Cortex of kidney (tissue), 1 donor: ENCODE measurements around the gene WWOX.

Experiments
- DNase-seq: peaks from one replicate; lab custom pipeline; 2025; lab: John Stamatoyannopoulos, UW

The WWOX gene

DNA sequence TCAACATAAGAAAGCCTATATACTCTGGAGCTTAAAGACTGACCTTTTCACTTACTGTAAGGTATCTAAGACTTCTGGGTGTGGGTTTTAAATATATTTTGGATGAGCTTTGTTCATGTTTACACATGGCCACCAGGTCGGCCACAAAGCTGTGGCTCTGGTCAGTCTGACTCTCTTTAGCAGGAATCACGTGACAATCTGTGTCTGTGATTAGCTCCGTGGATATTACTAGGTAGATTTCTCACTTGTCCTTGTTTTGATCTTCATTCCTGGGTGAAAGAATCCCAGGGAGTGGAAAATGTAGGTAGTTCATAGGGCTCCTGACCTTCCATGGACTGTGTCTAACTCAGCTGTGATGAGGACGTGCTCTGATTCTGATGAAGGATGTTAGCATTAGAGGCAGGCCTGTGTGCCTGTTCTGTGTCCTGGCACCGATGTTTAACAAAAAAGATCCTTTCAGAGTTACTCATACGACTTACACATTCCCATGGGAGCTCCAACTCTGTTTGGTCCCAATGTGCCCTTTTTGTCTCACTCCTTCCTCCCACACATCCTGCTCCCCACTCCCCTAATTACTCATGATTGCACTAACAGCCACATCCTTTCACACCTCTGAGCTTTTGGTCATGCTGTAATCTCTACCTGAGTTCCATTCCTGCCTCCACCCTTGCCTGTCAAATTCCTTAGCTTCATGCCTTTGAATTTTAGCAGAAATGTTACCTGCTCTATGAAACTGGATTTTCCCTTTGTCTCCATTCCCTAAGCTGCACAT lies 1076.0 kb downstream of the WWOX start:
- no peak for DNase-seq

DNA sequence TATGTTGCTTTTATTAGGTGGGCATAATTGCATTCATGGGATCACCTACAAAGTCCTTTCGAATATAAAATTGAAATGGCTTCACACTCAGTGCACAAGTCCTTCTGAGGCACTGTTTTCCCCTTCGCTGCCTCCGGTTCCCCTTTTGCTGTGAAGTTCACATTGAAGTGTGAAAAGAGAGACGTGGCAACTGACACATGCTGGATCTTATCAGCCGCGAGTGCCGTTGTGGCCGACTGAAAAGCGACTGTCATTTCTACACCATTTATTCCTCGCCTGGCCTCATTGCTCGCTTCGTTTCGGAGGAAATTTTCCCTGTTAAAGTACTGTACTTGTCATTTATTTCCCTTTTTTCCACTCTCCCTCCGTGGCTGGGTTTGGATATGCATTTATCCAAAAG lies 1077.6 kb downstream of the WWOX start:
- DNase-seq = no peak

DNA sequence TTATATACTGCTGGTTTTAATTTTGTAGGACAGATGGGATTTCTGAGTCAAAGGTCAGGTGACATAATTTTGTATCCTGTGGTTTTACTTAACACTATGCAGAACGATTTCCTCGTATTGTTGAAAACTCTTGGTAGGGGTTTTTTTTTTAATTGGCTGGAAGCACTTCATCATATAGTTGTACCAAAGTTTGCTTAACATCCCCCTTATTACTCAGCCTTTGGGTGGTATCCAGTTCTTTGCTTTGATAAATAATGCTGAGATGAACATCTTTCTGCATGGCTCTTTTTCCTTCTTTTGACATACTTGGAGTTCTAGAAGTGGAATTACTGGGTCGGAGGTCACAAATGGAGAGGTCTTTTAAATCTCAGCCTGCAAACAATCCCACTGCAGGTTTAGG lies 1082.0 kb downstream of the WWOX start:
- no peak for DNase-seq

DNA sequence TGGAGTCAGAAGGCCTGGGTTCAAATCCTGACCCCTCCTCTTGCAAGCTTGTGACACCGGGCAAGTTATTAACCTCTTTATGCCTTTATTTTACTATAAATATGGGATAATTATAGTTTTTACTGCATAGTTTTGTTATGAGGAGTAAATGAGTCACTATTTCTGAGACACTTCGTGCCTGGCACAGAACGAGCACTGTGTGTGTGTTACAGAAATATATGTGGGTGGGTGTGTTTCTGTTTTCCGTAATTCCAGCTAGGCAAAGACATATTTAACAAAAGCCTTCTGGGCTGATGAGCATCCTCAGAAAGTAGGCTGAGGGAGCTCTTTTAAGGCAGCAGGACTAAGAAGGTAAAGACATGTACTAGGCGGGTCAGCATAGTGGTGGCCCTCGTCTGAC lies 1083.2 kb downstream of the WWOX start:
- DNase-seq = no peak

DNA sequence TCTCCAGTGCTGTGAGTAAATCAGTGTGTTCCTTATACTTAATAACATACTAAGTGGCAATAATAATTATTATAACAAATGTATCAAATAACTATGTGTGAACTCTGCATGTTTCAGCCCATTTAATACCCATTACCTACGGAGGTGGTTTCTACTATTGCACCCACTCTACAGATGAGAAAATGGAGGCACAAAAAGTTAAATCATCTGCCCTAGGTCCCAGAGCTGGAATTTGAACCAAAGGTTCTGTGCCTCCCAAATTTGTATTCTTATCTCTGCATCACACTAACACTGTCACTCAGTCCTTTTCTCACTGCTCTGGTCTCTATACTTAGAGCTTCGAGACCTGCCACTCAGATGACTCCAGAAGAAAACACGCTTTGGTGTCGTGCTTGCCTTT lies 1084.1 kb downstream of the WWOX start:
- no peak for DNase-seq

DNA sequence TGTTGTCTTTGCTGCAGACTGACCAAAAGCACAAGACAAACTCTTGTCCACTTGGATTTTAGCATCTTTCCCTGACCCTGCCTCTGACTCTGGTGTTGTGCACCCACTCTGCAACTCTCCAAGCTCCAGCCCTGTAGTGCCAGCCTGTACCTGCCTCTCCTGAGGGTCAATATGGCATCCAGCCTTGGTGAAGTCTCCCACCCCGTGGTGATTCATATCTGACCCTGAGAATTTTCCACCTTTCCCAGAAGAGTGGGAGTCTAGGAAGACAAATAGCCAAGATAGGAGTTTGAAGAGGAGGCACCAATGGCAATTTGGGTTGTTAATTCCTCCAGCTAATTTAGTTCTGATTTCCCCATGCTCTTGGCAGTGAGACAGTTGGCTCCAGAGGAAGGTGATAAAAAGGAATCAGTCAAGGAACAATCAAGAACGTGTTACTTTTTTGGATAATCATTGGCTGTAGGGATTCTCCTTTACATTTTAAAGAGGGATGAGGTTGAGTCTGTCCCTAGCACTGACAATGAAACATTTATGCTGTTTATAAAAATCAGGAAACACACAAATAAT lies 1085.1 kb downstream of the WWOX start:
- no peak for DNase-seq

DNA sequence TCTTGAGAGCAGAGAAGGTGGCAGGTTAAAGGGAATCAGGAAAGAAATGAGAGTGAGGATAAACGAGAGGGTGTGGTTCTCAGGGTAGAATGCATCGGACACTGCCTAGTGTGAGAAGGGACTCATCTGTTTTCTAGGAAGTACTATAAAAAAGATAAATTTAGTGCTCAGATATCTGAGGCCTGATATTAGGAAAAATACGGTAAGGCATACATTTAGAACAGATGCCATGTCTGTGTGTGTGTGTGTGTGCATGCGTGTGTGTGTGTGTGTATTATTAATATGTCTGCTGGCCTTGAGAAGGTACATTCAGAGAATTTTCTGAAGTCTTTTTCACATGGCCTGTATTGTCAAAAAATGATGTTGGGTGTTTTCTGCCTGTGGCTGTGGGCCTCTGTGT lies 1086.3 kb downstream of the WWOX start:
- no peak for DNase-seq

DNA sequence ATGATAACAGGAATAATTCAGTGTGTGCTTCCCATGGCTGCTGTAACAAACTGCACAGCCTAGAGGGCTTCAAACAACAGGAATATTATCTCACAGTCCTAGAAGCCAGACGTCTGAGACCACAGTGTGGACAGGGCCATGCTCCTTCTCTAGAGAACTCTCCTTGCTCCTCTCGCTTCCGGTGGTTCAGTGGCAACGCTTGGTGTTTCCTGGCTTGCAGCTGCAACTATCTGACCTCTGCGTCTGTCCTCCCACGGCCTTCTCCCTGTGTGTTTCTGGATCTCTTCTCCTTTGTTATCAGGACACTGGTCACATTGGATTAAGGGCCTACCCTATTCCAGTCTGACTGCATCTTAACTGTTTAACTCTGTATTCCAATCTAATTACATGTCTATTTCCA lies 1086.7 kb downstream of the WWOX start:
- DNase-seq = no peak

DNA sequence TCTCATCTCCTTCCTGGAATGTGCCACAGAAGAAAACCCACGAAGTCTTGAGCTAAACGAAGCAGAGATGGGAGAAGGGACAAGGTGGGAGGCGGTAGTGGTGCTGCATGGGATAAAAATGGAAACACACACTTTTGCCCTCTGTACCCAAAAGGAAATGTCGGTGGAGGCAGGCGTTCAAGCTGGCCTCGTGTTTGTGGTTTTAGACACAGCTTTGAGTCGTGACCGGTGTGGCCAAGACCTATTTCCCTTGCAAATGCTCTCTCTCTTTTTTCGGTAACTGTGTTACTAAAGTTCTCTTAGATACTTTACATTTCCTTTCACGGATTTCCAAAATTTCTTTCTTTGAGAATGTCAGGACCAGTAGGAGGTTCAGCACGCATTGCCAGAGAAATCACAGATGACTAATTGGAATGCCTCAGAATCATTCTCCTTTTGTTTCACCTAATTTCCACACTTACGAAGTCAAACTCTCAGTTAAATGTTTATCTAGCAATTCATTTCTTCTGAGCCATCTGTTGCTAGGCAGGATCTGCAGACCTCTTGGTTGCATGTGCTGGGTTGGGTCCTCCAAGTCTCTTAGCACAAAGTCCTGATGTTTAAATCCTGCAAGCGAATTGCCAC lies 1088.8 kb downstream of the WWOX start:
- no peak for DNase-seq

DNA sequence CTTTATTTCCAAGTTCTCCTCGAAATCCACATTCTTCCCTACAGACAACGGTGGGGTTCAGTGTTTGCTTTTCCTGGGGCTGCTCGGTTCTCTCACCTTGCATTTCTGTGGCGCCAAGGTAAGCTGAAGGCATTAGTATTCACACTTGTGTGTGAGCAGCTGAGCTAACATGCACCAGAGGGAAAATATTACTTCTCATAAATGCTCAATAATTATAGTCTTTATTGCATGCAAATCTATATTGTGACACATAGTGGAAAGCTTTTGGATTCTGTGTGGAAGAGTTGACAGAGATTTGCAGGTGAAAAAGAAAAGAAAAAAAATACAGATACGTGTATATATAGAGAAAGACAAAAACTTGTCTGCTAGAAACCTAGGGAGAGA lies 1089.3 kb downstream of the WWOX start:
- DNase-seq = no peak

DNA sequence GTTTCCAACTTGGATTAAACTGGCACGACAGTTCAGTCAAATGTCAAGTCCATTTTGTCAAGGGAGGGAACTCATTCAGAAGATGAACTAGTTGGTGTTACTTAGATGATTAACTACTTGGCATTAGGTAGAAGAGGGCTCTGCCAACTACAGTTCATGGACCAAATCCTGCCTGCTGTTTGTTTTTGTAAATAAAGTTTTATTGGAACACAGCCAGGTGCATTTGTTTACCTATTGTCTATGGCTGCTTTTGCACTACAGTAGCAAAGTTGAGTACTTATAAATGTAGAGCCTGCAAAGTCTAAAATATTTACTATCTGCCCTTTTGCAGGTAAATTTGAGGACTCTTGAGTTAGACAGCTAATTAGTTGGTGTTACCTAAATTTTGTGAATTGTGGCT lies 1091.1 kb downstream of the WWOX start:
- DNase-seq = no peak

DNA sequence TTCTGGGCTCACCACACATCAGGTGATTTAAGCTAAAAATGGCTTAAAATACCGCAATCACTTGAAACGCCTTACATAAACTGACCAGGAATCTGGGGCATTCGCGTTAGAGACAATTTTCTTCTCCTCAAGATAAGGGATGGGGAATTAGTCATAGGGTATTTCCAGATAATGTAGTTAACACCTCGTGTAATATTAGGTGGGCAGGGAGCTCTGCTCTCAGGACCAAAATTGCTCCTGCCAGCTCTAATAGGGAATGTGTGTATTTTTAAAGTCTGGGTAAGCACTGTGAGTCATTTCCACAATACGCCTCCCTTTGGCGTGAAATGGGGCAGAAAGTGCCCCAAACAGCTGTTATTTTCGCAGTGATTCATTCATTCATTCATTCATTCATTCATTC lies 1092.5 kb downstream of the WWOX start:
- DNase-seq = no peak

DNA sequence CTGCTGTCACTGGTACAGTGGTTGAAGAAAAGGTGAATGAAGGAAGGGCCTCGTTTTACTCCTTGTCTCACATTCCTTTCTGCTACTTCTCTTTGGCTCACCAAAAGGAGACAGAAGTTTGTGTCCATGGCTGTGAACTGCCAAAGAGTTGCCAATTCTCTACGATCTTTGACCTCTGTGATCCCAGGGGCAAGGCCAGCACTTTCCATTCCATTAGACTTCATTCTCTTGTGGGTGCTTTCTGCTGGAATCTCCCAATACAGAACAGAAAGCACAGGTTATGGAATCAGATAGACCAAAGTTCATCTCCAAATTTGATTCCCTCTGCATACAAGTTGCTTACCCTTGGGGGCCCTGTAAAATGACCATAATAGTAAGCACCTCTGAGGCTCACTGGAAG lies 1093.5 kb downstream of the WWOX start:
- no peak for DNase-seq

DNA sequence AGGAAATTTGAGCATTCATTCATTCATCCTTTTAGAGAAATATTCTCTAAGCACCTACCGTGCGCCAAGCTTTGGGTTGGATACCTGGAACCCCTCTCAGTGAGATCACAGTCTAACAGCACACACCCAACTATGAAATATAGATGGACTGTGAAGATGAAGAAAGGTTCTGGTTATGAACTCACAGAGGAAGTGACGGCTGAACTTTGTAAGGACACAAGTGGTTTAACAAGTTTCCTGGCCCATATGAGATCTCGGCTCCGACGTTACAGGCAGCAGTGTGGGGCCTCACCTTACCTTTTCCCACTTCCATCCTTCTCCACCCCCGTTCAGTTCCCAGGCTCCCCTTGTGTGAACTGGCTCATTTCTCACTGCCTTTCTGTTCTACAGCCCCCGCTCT lies 1094.8 kb downstream of the WWOX start:
- DNase-seq = no peak

DNA sequence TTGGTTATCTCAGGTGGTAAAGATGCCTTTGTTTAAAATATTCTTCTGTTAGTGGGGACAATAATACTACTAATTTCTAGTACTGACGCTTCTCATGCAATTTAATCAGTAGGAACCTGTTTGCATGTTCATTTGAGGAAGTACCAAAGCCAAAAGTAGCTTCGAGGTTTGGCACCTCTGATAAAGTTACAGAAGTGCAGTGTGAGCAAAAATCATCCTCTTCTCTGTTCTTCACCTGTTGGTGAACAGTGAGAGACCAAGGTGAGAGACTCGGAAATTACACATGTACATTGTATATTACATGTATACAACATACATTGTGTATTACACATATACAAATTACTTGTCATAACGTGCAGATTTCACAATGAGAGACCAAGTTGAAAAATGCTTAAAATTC lies 1096.5 kb downstream of the WWOX start:
- no peak for DNase-seq

DNA sequence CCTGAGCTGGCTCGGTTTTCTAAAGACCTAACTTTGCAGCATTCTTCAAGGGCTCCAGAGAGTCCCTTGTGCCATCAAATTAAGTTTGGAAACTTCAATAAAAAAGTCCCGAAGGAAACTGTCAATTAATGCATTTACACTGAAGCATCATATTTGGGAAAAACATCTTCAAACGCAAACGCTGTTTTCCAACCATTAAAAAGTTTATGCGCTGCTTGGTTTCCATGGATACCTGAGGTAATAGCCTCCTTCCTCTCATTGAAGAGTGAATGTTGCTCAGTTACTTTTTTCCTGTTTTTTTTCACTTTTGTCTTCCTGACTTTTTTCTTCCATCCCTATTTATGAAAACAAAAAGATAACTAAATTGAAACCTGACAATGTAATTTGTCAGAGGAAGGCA lies 1102.0 kb downstream of the WWOX start:
- DNase-seq = no peak

DNA sequence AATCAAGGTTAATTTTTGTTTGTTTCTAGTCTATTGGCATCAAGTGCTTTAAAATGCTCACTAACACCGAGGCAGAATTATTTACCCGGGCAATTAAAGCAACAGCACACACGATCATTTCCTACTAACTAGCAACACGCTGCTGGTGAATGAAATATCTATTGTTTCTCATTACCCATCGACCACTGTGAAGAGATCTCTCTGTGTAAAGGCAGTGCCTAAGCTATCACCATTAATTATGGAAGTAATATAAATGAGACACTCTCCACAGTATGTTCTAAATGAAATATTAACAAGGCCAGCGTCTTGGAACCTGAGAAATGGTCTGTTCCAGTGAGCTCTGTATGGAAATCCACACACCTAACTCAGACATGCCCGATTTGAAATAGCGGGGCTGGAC lies 1103.5 kb downstream of the WWOX start:
- DNase-seq = no peak

DNA sequence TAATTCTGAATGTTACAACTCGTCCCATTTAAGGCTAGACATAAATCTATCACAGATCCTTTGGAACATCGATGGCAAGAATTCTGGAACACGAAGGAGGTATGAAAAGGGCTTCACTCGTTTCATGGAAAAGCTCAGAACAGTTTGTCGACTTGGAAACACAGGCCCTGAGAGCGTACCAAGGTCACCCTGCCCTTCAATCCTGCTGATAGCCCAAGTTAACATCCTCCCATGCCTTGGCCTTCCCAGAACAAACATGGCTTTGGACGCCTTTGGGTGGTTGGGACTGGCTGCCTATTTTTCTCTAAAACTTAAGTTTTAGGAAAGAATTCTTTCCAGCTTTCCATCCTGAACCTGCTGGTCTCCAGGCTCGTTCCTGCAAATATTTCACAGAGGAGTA lies 1105.0 kb downstream of the WWOX start:
- DNase-seq = no peak

DNA sequence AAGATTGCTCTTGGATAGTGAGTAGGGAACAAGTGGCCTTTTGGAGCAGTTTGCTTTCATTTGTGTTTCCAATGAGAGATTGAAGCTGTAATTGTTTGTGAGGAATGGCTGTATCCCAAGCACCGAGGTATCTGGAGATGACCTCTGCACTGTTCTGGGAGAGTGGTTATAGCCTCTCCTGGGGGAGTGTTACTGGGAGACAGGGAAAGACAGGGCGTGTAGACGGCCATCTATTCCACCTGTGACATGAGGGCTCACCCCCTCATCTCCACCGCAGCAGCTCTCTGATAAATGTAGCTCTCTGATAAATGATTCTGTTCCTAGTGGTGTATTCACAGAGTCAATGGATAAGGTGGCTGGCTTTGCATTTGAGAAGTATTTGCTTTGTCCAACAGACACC lies 1107.4 kb downstream of the WWOX start:
- DNase-seq = no peak

DNA sequence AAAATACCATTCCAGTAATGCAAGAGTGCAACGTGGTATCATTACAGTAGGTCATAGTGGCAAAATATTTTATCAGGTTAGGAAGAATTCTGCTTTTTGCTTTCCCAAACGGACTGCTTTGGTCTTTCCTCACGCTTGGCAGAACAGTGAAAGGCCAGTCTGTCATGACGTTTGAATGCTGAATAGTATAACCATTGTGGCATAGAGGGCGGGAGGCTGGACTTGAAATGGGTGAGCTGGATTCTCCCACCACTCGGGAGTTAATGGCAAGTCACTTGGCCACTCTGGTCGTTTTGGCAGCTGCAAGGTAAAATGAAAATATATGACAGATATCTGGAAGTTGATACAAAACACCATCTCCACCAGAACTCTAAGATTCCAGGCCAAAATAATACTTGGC lies 1109.9 kb downstream of the WWOX start:
- DNase-seq = no peak

DNA sequence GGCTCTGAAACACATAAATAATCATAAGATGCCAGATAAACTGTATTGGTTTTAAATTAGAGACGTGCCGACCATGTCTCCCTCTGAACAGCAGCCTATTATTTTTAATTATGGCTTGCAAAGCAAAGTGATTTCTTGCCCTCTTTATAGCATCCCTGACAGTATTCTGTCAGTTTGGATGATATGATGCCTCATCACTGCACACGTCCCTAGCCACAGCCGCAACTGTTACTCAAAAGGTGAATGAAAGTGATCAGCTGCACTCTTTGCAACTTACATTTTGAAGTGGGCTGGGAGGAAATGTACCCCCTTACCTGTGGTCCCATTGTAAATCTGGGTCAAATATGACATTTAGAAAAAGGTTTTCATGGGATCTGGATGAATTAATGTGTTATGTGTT lies 1111.2 kb downstream of the WWOX start:
- DNase-seq = no peak

DNA sequence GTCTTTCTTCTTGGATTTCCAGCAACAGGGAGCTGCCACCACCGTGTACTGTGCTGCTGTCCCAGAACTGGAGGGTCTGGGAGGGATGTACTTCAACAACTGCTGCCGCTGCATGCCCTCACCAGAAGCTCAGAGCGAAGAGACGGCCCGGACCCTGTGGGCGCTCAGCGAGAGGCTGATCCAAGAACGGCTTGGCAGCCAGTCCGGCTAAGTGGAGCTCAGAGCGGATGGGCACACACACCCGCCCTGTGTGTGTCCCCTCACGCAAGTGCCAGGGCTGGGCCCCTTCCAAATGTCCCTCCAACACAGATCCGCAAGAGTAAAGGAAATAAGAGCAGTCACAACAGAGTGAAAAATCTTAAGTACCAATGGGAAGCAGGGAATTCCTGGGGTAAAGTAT lies 1112.1 kb downstream of the WWOX start:
- DNase-seq = no peak

DNA sequence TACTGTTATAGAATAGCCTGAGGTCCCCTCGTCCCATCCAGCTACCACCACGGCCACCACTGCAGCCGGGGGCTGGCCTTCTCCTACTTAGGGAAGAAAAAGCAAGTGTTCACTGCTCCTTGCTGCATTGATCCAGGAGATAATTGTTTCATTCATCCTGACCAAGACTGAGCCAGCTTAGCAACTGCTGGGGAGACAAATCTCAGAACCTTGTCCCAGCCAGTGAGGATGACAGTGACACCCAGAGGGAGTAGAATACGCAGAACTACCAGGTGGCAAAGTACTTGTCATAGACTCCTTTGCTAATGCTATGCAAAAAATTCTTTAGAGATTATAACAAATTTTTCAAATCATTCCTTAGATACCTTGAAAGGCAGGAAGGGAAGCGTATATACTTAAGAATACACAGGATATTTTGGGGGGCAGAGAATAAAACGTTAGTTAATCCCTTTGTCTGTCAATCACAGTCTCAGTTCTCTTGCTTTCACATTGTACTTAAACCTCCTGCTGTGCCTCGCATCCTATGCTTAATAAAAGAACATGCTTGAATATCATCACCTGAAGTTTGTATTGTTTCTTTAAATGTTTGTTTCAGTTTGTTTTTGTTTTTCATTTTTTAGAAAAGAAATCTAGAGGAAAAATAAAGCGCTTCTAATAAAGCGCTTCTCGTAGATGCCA lies 1112.8 kb downstream of the WWOX start:
- no peak for DNase-seq
